DOHH2 (cell line): Measurements from ENCODE around the gene ENSA.
A peak's percentile ranks its signal among the peaks of the same experiment; 100 is the strongest.
"Not testable (repeated sequence)": the region's sequence is repeated elsewhere in the genome, so short reads cannot be mapped to it uniquely, and the experiment has no call there.

ENCODE experiments used
- H3F3A ChIP-seq: fragments of 200-600 bp; sonication (generic), shearing (Covaris generic); 2 replicates; pipeline ENCODE4 v1.6.0; 2016; ENCODE audit warnings: antibody characterized with exemption, mild to moderate bottlenecking; ENCODE audit not compliant: control insufficient read depth, insufficient read depth
- H3K27ac ChIP-seq: fragments of 200-600 bp; sonication (generic); 2 replicates; pipeline ENCODE4 v1.5.1; 2014; ENCODE audit warnings: low read depth, mild to moderate bottlenecking, low read length, moderate library complexity
- H3K27me3 ChIP-seq: fragments of 200-600 bp; sonication (generic); 2 replicates; pipeline ENCODE4 v1.6.1; 2014; ENCODE audit warnings: mild to moderate bottlenecking, low read length, mixed read lengths; ENCODE audit not compliant: control insufficient read depth
- H3K36me3 ChIP-seq: fragments of 200-600 bp; sonication (generic); 2 replicates; pipeline ENCODE4 v1.6.1; 2014; ENCODE audit warnings: mild to moderate bottlenecking, low read length, moderate library complexity, mixed read lengths; ENCODE audit not compliant: control insufficient read depth
- H3K4me1 ChIP-seq: fragments of 200-600 bp; sonication (generic); 2 replicates; pipeline ENCODE4 v1.6.1; 2014; ENCODE audit warnings: mild to moderate bottlenecking, low read length, mixed read lengths; ENCODE audit not compliant: control insufficient read depth
- H3K4me2 ChIP-seq: fragments of 200-600 bp; sonication (generic); 2 replicates; pipeline ENCODE4 v1.6.0; 2014; ENCODE audit warnings: mild to moderate bottlenecking, low read length, moderate library complexity
- H3K4me3 ChIP-seq: fragments of 200-600 bp; sonication (generic); 2 replicates; pipeline ENCODE4 v1.5.1; 2014; ENCODE audit warnings: mild to moderate bottlenecking, low read length, mixed read lengths
- H3K79me2 ChIP-seq: fragments of 200-600 bp; sonication (generic); 2 replicates; pipeline ENCODE4 v1.6.1; 2014; ENCODE audit warnings: mild to moderate bottlenecking, low read length, mixed read lengths; ENCODE audit not compliant: control insufficient read depth
- H3K9me2 ChIP-seq: fragments of 200-600 bp; sonication (generic); replicated peaks from 2 replicates; pipeline ENCODE4 v1.6.1; 2014; ENCODE audit warnings: mild to moderate bottlenecking, low read length, mixed read lengths; ENCODE audit not compliant: control insufficient read depth
- H3K9me3 ChIP-seq: fragments of 200-600 bp; sonication (generic); 2 replicates; pipeline ENCODE4 v1.6.1; 2014; ENCODE audit warnings: antibody characterized with exemption, low read length, mixed read lengths; ENCODE audit not compliant: control insufficient read depth, insufficient read depth
- H4K20me1 ChIP-seq: fragments of 200-600 bp; sonication (generic); 2 replicates; pipeline ENCODE4 v1.6.0; 2014; ENCODE audit warnings: low read depth, mild to moderate bottlenecking, antibody characterized with exemption, low read length, moderate library complexity; ENCODE audit not compliant: control insufficient read depth, insufficient read depth
- CTCF ChIP-seq: fragments of 200-600 bp; sonication (generic); IDR thresholded peaks from one replicate; pipeline ENCODE4 v1.5.1; 2014; ENCODE audit warnings: antibody characterized with exemption, mild to moderate bottlenecking, low read depth, low read length; ENCODE audit not compliant: poor library complexity, severe bottlenecking
- EZH2phosphoT487 ChIP-seq: fragments of 200-600 bp; sonication (generic); IDR thresholded peaks from 2 replicates; pipeline ENCODE4 v1.6.1; 2017; ENCODE audit warnings: borderline replicate concordance, mild to moderate bottlenecking, antibody characterized with exemption, low read length, moderate library complexity, mixed read lengths

Gene ENSA

GRCh38 chr1:150649441-150650075, 20.1 kb upstream of the ENSA start:
- no peak overlapping the region for H3K4me3 ChIP-seq
- peaks cover 34% of the 10 kb centered on the region for H3K36me3 ChIP-seq
- no peak for TF ChIP-seq CTCF
- no peak for TF ChIP-seq EZH2phosphoT487
- H3K4me2 ChIP-seq: no peak overlapping the region
- H3K27ac ChIP-seq: no peak overlapping the region
- H4K20me1 ChIP-seq: no peaks in the 10 kb centered on the region
- H3K79me2 ChIP-seq: no peaks in the 10 kb centered on the region
- no peaks in the 10 kb centered on the region for H3K9me2 ChIP-seq
- H3K27me3 ChIP-seq: no peaks in the 10 kb centered on the region
- H3K9me3 ChIP-seq: no peaks in the 10 kb centered on the region
- no peaks in the 10 kb centered on the region for H3F3A ChIP-seq
- H3K4me1 ChIP-seq: no peaks in the 10 kb centered on the region

- peaks cover 14% of the 10 kb centered on the region for H3K36me3 ChIP-seq
Observed at GRCh38 chr1:150642296-150642695, 12.9 kb upstream of the ENSA start.

GRCh38 chr1:150641126-150641815, 11.9 kb upstream of the ENSA start:
- H3K27me3 ChIP-seq, H4K20me1 ChIP-seq, H3F3A ChIP-seq, H3K9me3 ChIP-seq, H3K4me1 ChIP-seq, H3K4me3 ChIP-seq, H3K4me2 ChIP-seq, H3K9me2 ChIP-seq, H3K36me3 ChIP-seq, H3K27ac ChIP-seq, H3K79me2 ChIP-seq: not testable (repeated sequence)

More at GRCh38 chr1:150642296-150642695, 12.9 kb upstream of the ENSA start:
- Histone ChIP-seq H3K27ac (no peak overlapping the region), H3K79me2 (no peaks in the 10 kb centered on the region), H3K27me3 (no peaks in the 10 kb centered on the region), H3K9me3 (no peaks in the 10 kb centered on the region), H3K4me2 (no peak overlapping the region), H3F3A (peaks cover 5% of the 10 kb centered on the region; the same call in 1 of the 2 replicates), H3K4me1 (no peaks in the 10 kb centered on the region), H3K4me3 (no peak overlapping the region), H4K20me1 (no peaks in the 10 kb centered on the region), H3K9me2 (no peaks in the 10 kb centered on the region)
- no peak for TF ChIP-seq EZH2phosphoT487
- TF ChIP-seq CTCF: no peak

- peaks cover 15% of the 10 kb centered on the region for H3K4me1 ChIP-seq
- H3K9me3 ChIP-seq, H3K79me2 ChIP-seq, H3K4me2 ChIP-seq, H4K20me1 ChIP-seq, H3K4me3 ChIP-seq, H3K27ac ChIP-seq, H3K36me3 ChIP-seq, H3K9me2 ChIP-seq, H3K27me3 ChIP-seq, H3F3A ChIP-seq: not testable (repeated sequence)
Observed at GRCh38 chr1:150638430-150638829, 9.0 kb upstream of the ENSA start.

- H3K36me3 ChIP-seq, H3K27ac ChIP-seq, H3K9me2 ChIP-seq, H3K79me2 ChIP-seq, H4K20me1 ChIP-seq, H3K27me3 ChIP-seq, H3K4me3 ChIP-seq, H3K9me3 ChIP-seq, H3F3A ChIP-seq: not testable (repeated sequence)
- peak overlapping the region; percentile 43; the same call in 1 of the 2 replicates for H3K4me2 ChIP-seq
- peaks cover 21% of the 10 kb centered on the region for H3K4me1 ChIP-seq
Observed at GRCh38 chr1:150634839-150635622, 5.6 kb upstream of the ENSA start.
